CD4-positive, alpha-beta T cell treated with Interleukin-2 at 100 ng/mL for 4 hours (primary cell): Measurements from ENCODE around the gene CD46.

Source experiments
- DNase-seq: peaks from one replicate; pipeline ENCODE4 v3.0.0-alpha.2; 2020; ENCODE audit warnings: low spot score

CD46 gene

DNA sequence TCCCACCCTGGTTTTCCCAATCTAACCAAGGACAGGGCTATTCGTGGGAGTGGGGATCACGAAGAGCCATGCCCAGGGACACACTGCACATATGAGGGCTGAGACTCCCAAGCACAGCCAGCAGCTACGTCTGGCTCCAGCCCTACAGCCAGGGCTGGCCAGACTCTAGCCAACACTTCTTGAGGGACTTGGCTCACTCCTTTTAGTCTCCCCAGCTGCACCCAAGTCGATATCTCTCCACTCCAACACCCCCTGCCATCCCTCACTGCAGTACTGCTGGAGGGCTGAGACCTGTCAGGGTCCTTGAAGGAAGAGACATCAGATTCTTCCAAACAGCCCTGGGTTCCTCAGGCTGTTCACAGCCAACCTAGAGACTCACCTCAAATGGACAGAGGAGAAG, 62.6 kb downstream of the CD46 start:
- no peak for DNase-seq

DNA sequence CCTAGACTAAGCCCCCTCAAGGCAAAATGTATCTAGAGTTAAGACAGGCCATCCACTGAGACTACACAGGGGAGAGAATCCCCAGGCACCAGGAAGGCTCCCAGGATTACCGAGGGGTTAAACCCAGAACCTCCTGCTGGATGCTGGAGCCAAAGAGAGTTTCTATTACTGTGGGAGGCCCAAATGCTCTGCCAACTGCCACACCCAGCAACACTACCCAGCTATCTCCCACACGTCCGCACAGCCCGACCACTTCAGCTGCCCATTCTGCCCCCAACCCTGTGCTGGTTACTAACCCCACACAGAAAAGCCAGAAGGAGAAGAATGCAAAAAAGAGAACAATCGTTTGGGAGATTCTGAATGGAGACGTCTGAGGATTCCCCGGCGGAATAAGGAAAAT, 63.6 kb downstream of the CD46 start:
- DNase-seq = no peak

DNA sequence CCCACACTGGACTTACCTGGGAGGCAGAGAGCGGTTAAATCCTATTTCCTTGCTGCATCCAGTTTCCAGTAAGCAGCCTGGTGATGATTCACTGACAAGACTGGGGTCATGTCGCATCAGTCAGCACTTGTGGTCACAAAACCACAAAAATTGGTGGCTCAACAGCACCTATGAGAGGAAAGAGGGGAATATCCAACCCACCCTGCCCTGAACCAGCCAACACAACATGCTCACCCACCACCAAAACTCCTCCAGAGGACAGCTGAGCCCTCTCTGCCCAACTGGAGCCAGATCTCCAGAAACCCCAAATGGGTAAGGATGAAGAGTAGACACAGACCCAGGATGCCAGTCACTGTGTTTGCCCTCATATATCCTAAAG, 64.0 kb downstream of the CD46 start:
- peak; percentile 45 for DNase-seq

DNA sequence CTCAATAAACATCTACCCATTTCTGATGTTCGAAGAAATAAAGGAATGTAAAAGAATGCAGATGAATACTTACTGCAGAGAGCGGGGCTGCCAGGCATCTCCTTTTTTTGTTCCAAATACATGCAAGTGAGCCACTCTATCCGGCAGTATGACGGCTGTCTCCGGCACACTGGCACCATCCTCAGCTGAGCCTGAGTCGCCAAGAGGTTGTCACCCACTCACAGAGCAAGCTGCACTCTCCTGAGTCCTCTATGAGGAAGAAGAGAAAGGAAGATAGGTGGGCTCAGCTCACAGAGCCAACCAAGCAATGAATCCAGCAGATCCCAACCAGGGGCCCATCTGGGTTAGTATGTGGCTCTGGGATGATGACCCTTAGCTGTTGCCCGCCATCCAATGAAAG, 65.3 kb downstream of the CD46 start:
- no peak for DNase-seq

DNA sequence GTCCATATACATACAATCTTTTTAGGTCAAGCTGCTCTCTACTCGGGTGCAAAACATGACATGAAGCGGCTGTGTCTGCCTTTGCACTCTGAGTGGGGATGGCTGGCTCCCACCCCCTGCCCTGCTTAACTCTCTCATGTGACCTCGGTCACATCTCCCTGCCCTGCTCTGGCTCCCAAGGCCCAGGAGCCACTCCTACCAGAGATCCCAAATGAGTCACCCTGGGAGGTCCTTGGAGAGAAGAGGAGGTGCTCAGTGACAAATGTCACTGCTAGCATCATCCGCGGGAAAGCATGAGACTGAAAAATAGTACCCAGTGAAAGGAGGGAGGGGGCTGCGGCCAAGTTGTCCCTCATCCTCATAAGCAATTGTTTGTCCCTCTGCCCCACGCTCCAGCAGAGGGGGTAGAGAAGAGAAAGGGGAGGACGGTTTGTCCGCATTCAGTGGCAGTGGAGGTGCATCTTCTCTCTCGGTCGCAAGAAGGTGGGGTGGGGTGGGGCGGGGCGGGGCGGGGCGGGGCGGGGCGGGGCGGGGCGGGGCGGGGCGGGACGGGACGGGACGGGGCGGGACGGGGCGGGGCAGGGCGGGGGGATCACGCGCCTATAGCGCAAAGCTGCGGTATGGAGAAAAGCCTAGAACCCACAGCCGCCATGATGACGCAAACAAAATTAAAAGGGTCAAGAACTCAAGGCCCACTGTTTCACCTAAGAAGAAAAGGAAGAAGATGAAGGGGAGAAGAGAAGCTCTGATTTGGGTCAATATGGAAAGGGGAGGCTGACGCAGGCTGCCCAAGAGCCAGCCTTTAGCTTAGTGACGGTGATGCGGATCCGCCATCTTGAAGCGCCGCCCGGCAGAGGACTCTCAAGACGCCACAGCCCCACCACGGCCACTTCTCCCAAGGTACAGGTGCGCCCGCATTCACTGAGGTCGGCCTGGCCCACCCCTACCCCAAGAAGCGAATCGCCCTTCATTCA, 66.2 kb downstream of the CD46 start:
- no peak for DNase-seq

DNA sequence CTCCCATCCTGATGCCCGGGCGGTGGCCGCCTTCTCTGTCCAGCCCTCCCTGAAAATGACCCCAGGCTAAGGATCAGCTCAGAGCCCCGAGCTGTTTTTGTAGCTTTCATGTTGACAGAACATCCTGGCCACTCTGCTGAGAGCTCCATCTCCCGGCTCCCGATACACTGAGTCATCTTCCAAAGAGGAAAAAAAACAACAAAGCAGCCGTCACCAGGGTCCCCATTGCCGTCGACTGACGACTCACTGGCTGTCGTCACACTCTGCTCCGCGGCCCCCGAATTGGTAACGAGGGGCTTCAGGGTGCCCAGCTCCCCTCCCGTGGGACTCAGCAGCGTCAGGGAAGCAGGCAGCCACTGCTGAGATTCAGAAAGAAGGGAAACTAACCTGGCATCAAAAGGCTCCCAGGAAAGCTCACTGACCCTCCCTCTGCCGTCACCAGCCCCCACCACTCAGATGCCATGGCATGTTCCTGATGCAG, 67.2 kb downstream of the CD46 start:
- DNase-seq = no peak

DNA sequence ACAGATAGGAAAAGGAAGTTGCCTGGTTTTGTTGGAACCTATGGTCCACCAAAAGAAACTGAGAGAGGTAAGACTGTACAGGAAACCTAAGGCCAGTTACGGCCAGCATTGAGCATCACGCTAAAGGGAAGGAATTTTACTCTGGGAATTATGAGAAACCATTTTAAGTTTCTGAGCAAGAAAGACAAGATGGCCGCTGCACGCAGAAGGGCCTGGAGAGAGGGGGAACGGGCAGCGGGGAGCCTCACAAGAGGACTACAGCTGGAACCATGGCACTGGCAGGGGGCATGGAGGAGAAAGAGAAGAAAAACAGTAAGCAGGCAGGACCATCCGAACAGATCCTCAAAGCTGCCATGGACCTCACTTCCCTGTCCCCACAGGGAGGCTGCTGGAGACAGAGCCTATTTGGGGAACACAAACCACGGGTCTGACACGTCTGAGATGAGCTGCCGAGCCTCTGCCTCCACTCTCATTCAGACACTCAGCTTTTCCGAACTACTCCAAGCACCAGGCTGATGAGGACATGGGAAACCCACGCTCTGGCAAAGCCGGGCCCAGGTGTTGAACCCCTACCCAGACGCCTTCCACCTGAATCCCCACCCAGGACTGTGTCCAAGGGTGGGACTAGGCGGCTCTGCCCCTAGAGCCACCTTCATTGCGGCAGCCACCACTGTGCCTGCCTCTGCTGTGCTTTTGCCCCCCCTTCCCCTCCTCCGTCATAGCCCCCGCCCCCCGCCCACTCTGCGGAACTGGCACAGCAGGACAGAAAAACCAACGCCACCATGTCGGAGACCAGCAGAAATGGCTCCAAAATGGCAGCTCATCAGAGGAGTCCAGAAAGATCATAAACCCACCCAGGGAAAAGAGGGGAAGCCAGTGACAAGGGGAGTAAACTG, 69.0 kb downstream of the CD46 start:
- DNase-seq = no peak

DNA sequence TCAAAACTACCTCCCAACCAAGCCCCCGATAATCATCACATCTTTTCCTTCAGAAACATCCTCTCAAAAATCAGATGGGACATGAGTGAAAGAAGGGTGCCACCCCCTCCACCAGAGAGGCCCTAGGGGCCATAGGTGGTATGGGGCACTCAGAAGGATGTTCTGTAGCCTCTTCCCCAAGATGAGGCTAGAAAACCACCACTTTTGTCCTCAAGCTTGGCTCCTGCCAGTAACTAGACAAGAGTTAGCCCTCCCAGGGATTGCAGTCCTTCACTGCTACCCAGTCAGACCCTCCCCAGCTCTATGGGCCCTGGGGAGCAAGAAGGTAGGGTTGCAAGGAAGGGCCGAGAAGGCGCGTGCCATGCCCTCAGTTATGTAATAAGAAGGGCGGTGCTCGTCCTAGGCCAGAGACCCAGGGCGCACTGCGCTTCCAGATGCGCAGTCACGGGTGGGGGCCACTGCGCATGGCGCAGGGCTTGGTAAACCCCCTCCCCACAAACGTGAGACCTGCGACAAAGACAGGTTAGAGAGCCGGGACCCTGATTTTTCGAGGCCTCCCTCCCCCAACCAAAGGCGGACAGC, 69.7 kb downstream of the CD46 start:
- no peak for DNase-seq

DNA sequence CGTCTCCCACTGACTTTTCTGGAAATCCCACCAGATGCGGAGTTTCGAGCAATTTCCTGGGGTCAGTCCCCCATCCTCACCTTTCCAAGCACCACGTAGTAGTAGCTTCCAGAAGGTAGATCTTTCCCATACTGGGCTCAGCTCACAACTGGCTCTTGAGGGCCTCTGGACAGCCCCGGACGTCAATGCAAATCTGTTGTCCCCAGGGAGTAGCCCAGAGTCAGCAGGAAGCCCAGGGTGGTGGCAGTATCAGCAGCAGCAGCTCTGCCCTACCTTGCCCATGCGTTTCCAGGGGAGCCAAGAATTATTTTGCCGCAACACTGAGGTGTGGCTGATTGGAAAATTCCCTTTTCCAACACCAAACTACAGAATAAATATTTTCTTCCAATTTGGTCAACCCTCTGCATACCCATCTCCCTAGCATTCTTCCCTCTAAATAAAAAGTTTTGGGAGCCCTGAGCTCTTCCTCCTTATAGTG, 70.3 kb downstream of the CD46 start:
- no peak for DNase-seq

DNA sequence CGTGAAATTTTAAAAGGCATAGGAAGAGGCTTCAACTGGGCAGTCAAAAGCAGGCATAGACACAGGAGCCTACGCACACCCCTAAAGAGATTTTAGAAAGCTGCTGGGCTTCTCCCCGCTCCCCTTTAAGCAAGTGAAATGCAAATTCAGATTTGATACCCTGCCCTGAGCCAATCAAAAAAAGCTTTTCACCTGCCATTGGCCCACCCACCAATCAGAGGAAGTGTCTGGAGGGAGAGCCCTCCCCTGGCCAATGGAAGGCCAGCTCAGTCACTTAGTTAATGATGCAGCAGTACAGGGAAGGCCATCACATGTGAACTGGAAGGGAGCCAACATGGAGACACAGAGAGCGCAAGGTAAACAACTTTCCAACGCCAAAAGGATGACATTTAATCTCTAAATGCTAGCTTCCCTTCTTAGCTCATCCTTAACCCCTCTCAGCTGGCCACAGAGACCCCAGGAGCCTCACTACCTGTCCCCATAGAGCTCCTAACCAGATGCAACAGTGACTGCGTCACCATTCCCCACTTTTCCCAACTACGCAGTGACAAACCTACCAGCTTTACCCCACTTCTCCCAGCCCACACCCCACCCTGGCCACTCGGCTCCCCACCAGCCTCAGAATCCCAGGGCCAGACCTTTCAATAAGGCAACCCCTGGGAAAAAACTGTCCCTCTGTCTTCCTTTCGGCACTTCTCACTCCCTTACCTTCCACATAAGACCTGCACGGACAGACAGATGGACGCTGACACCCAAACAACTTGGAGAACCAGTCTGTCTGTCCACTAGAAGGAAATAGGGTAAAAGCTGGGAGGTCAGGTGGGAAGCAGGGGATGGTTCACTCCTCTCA, 71.0 kb downstream of the CD46 start:
- DNase-seq = peak; percentile 83

DNA sequence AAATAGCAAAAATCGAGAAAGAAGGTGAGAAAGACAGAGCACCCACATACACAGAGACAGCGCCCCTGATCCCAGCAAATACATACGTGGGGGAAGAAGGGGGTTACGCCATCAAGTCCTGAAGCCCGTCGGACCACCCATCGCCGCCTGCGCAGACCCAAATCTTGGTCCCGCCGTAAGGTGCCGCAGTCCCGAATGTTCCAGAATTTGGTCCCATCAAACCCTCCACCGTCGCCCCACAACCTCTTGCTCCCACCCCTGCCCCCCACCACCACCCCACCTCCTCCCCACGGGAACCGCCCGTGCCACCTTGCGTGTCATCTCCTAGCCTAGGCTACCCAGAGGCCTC, 71.7 kb downstream of the CD46 start:
- DNase-seq = no peak

DNA sequence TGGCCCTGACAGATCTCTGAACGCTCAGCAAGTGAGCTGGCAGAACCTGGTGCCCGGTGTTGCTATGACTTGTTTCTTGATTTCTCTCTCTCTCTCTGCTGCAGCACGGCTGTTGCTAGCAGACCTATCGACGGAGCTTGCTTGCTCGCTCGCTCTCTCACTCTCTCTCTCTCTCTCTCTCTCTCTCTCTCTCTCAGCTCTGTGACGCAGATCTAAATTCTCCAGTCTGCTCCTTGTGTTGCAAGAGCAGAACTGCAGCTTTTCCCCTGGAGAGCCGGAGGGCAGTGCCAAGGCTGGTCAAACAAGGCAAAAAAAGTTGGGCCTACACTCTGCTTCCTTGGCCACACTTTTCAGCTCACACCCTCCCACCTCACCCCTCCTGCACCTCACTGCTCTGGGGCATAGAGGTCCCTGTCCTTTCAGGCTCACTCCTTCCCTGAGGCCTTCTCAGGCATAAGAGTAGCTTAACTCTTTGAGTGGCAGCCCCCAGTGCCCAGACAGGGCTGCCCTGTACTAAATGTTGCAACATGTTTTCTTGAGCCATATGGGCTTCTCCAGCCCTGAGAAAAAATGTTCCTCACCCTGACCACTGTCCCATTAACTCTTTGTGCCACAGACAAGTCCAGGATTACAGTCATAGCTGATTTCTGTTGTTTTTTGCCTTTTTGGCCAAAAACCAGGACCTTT, 72.2 kb downstream of the CD46 start:
- peak; percentile 87 for DNase-seq

DNA sequence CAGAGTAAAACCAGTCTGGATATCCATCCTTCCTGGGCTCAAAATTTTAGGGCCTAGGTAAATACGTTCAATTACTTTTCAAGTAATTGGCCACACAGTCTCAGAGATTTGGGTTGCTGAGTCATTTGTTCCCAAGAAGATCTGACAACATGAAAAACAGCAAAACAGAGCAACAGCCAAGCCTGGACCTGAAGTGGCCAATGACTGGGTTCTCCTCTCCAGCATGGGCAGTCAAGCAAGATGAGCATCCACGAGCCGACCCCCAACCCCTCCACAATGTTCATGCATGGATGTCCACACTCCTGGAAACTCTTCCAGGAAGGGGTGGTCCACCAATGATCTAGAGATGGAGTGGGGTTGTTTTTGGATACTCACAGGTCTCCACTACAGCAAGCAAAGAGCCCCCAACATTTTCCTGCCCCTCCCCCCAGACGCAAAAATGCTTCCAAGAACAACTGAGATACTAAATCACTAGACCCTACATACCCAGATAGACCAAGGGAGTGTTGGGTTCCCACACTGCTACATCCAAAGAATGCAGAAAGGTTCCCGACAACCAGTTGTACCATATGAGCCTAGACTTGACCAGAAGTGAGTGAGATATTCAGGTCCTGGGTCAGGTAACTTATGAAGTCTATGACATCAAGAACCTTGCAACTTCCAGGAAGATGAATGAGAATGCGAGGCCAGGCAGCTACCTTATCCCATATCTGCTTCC, 73.0 kb downstream of the CD46 start:
- peak; percentile 22 for DNase-seq

DNA sequence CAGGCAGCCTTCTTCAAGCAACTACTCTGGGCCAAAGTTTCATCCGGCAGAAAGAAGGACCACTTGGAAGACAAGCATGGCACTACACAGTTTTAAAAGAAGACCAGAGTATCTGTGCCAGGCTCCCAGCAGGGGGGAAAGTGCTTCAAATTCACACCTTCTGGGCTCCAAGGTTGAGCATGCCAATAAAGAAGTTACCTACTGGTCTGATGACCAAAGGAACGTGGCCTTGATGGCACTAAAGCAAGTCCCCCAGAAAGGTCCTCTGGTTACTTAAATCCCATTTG, 73.5 kb downstream of the CD46 start:
- no peak for DNase-seq

DNA sequence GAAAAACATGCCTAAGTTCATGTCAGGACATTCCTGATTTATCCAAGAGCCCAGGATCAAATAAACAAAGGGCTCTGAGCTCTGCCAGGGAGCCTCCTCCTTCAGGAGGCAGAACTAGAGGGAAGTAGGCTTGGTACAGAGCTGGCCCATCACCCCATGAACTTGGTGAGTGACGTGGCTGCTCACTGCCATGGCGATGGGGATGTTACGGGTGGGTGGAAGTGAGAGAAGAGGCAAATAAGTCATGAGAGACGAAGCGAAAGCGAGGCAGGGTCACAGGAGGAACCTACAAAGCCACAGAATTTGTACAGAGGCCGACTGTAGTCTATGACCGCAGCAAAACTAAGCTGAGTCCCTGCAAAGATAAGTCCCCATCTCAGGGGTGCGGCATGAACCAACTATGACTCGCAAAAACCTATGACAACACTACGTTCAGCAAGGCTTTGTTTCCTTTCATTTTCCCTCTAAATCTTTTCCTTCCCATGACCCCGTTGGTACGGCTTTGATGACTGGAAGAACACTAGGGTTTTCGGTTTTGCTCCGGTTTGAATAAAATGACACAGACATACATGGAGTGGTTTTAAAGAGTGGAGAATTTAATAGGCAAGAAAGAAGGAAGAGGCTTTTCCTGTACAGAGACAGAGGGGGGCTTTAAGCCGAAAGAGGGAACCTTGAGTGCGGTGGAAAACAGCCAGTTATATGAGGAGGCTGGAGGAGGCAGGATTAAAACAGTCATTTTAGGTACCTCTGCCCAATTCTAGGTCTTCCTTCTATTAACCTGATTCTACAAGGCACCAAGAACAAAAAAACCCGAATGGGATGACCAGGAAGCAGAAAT, 74.1 kb downstream of the CD46 start:
- DNase-seq = peak; percentile 89

DNA sequence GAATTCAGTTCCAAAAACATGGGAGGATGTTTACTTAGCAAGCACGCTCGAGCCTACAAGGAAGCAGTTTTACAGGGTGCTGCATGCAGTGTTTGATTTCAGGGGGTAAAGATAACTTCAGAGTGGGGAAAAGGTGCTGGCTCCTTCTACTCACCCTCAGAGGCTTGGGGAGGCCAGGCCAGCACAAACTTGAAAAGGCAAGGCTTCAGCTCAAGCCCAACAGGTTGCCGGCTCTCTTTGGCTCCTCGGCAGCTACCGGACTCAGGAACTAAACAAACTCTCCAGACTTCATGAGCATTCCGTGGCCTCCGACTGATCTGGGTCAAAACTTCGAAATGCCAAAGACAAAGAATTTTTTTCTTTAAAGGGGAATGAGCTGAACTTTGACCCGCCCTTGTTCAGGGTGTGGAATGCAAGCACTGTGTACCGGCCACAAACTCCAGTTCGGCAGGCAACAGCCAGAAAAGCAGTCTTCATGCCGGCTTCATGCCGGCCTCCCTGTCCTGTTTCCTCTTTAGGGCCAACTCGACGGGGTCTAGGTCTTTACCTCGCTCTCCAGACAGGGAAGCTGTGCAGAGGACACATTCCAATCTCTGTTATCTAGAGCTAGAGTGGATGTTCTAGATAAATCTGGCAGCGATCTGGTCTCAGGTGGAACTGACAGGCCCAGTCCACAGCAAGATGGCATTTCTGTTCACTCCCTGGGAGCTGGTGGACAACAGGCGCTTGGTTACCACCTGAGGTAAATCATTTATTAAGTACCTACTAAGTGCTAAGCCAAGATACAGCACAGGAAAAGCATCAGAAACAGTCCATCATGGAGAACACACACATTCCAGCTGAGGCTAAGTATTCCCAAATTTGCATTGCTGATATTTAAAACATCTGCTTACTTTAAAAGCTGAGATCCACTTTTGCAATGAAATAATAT, 75.0 kb downstream of the CD46 start:
- DNase-seq = no peak

DNA sequence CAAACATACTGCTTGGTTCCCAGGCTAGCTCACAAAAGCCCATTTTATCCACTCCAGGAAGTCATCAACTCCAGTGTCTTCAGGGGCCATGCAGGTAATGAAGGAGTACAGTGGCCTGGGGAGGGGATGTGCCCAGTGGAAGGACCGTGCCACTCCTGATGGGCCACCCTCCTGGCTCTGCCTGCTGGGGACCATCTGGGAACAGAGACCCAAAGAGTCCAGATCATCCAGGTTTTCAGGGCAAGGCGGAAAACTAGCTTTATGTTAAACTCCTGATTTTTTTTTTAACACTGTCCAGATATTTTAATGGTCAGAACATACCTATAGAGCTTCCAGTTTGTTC, 75.6 kb downstream of the CD46 start:
- DNase-seq = no peak

DNA sequence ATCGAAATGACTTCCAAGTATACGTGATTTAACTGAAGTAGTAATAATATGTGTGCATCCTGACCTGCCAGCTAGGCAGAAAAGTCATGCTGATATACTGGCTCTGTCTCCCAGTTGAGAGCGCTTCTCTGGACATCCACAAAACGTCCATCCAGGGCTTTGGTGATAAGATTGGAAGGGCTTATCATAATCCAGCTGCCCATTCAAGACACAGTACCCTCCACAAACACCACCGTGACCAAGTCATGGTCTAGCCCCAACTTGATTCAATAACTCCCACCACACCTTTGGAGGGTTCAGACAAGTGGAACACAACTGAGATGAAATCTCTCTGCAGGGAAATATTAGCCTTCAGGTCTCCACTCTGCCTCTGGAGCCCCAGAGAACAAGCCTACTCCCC, 76.2 kb downstream of the CD46 start:
- DNase-seq = no peak
